Neuronal stem cell (in vitro differentiated cells): ENCODE measurements around the gene TNP2.
A peak's percentile ranks its signal among the peaks of the same experiment; 100 is the strongest.

Experiments
- DNase-seq: peaks from one replicate; pipeline ENCODE4 v3.0.0-alpha.2; 2013; ENCODE audit warnings: low spot score
- H2AFZ ChIP-seq: one replicate; pipeline ENCODE4 v1.6.1; 2013; ENCODE audit warnings: mild to moderate bottlenecking, low read length, inconsistent platforms
- H2AK5ac ChIP-seq: 2 replicates; pipeline ENCODE4 v1.6.1; 2013; ENCODE audit warnings: low read depth, mild to moderate bottlenecking, inconsistent platforms, low read length, moderate library complexity, mixed read lengths
- H2BK120ac ChIP-seq: 2 replicates; pipeline ENCODE4 v1.6.1; 2013; ENCODE audit warnings: low read depth, mild to moderate bottlenecking, inconsistent platforms, low read length, moderate library complexity, mixed read lengths
- H2BK12ac ChIP-seq: one replicate; pipeline ENCODE4 v1.6.1; 2013; ENCODE audit warnings: low read length, inconsistent platforms
- H2BK15ac ChIP-seq: 2 replicates; pipeline ENCODE4 v1.6.1; 2013; ENCODE audit warnings: mild to moderate bottlenecking, low read length, inconsistent platforms, mixed read lengths
- H2BK5ac ChIP-seq: one replicate; pipeline ENCODE4 v1.6.1; 2013; ENCODE audit warnings: inconsistent platforms, mild to moderate bottlenecking, low read length, moderate library complexity
- H3K14ac ChIP-seq: one replicate; pipeline ENCODE4 v1.6.1; 2013; ENCODE audit warnings: low read length, inconsistent platforms
- H3K18ac ChIP-seq: 2 replicates; pipeline ENCODE4 v1.6.1; 2013; ENCODE audit warnings: low read length, inconsistent platforms
- H3K23ac ChIP-seq: 2 replicates; pipeline ENCODE4 v1.6.1; 2013; ENCODE audit warnings: low read depth, mild to moderate bottlenecking, mixed read lengths, low read length, inconsistent platforms; ENCODE audit not compliant: poor library complexity
- H3K27ac ChIP-seq: replicated peaks from 3 replicates; pipeline ENCODE4 v1.5.1; 2013; ENCODE audit warnings: low read length, inconsistent platforms
- H3K27me3 ChIP-seq, 3 experiments: 2 replicates each; pipeline ENCODE4 v1.6.1; 2013; ENCODE audit warnings: low read length in 3 of 3, mild to moderate bottlenecking in 2 of 3, inconsistent platforms in 1 of 3, low read depth in 1 of 3, mixed read lengths in 1 of 3, moderate library complexity in 1 of 3; ENCODE audit not compliant: control insufficient read depth in 3 of 3, insufficient read depth in 3 of 3
- H3K36me3 ChIP-seq, 2 donors: replicated peaks in 1 of 2; 2 replicates each; pipeline ENCODE4 v1.6.1; 2013; ENCODE audit warnings: low read length in 2 of 2; ENCODE audit not compliant: control insufficient read depth in 2 of 2, insufficient read depth in 2 of 2
- H3K4ac ChIP-seq: 2 replicates; pipeline ENCODE4 v1.6.1; 2013; ENCODE audit warnings: inconsistent platforms, mild to moderate bottlenecking, low read length, moderate library complexity
- H3K4me1 ChIP-seq, 2 donors: 1 replicate in 1 of 2; 2 replicates in 1 of 2; pipeline ENCODE4 v1.6.1; 2013; ENCODE audit warnings: low read length in 2 of 2, low read depth in 1 of 2; ENCODE audit not compliant: control insufficient read depth in 2 of 2, insufficient read depth in 1 of 2
- H3K4me2 ChIP-seq: one replicate; pipeline ENCODE4 v1.6.1; 2013; ENCODE audit warnings: mild to moderate bottlenecking, low read length, inconsistent platforms; ENCODE audit not compliant: insufficient read depth, poor library complexity, severe bottlenecking
- H3K4me3 ChIP-seq, 2 donors: 2 replicates each; pipeline ENCODE4 v1.5.1; 2013; ENCODE audit warnings: low read length in 2 of 2, mild to moderate bottlenecking in 2 of 2, inconsistent platforms in 1 of 2, moderate library complexity in 1 of 2
- H3K79me1 ChIP-seq: one replicate; pipeline ENCODE4 v1.6.1; 2013; ENCODE audit warnings: low read depth, mild to moderate bottlenecking, inconsistent platforms, low read length, moderate library complexity
- H3K9ac ChIP-seq: one replicate; pipeline ENCODE4 v1.6.1; 2013; ENCODE audit warnings: mild to moderate bottlenecking, low read depth, low read length, inconsistent platforms; ENCODE audit not compliant: poor library complexity
- H3K9me3 ChIP-seq, 2 donors: replicated peaks in 1 of 2; 2 replicates each; pipeline versions ENCODE3 to v1.6.1; 2013; ENCODE audit warnings: low read length in 2 of 2, mild to moderate bottlenecking in 2 of 2, inconsistent platforms in 1 of 2, low read depth in 1 of 2, mixed read lengths in 1 of 2, moderate library complexity in 1 of 2; ENCODE audit not compliant: control insufficient read depth in 2 of 2, insufficient read depth in 1 of 2
- H4K8ac ChIP-seq: one replicate; pipeline ENCODE4 v1.6.1; 2013; ENCODE audit warnings: low read depth, mild to moderate bottlenecking, inconsistent platforms, low read length, moderate library complexity
- H4K91ac ChIP-seq: one replicate; pipeline ENCODE4 v1.6.1; 2013; ENCODE audit warnings: low read length, low read depth, mild to moderate bottlenecking, inconsistent platforms; ENCODE audit not compliant: poor library complexity
- WGBS, 2 donors: extraction: QIAGEN DNeasy Blood & Tissue Kit; methylation state at CpG; one replicate each; pipeline ENCODE4 v1.1.7; 2013; ENCODE audit warnings: missing lambda C conversion rate in 2 of 2, mixed read lengths in 1 of 2; ENCODE audit not compliant: insufficient read length in 2 of 2, insufficient replicate concordance in 1 of 2; ENCODE audit errors: extremely low coverage in 2 of 2; 5-methylcytosine and 5-hydroxymethylcytosine counted together

Gene TNP2

GRCh38 chr16:11310997-11311561 is 42.0 kb upstream of the TNP2 start:
- Histone ChIP-seq H3K14ac (no peak overlapping the region), H3K4me3 (no peak overlapping the region), H2AK5ac (no peak overlapping the region), H4K8ac (no peak overlapping the region), H3K27me3 (peaks cover 0 to 2% (median 0%) of the 10 kb centered on the region in 3 experiments), H3K4me1 (peaks cover 7 to 29% of the 10 kb centered on the region in 2 donors), H3K18ac (no peak overlapping the region), H2BK12ac (no peak overlapping the region), H3K9ac (no peak overlapping the region), H2BK120ac (no peak overlapping the region), H4K91ac (no peak overlapping the region), H3K23ac (no peak overlapping the region), H2AFZ (no peak overlapping the region), H3K27ac (no peak overlapping the region), H3K36me3 (no peaks in the 10 kb centered on the region), H2BK5ac (no peak overlapping the region), H3K4ac (no peak overlapping the region), H3K4me2 (no peak overlapping the region), H3K79me1 (no peaks in the 10 kb centered on the region), H3K9me3 (no peaks in the 10 kb centered on the region), H2BK15ac (no peak overlapping the region)
- WGBS, 2 donors = no CpG with 5 or more reads among the region's 10 CpGs
- DNase-seq = no peak

GRCh38 chr16:11310634-11310977 is 41.5 kb upstream of the TNP2 start:
- Histone ChIP-seq H2BK15ac (no peak overlapping the region), H3K23ac (no peak overlapping the region), H3K4me1 (peaks cover 5 to 25% of the 10 kb centered on the region in 2 donors), H3K4me3 (no peak overlapping the region), H3K4ac (no peak overlapping the region), H3K36me3 (no peaks in the 10 kb centered on the region), H2AFZ (no peak overlapping the region), H3K18ac (no peak overlapping the region), H3K4me2 (no peak overlapping the region), H3K79me1 (no peaks in the 10 kb centered on the region), H4K8ac (no peak overlapping the region), H3K27ac (no peak overlapping the region), H4K91ac (no peak overlapping the region), H2BK5ac (no peak overlapping the region), H2BK12ac (no peak overlapping the region), H3K9ac (no peak overlapping the region), H3K9me3 (no peaks in the 10 kb centered on the region), H2BK120ac (no peak overlapping the region), H3K27me3 (no peaks in the 10 kb centered on the region), H3K14ac (no peak overlapping the region), H2AK5ac (no peak overlapping the region)
- no peak for DNase-seq
- no CpG with 5 or more reads among the region's 3 CpGs for WGBS, 2 donors

GRCh38 chr16:11309895-11310633 is 40.9 kb upstream of the TNP2 start:
- H4K91ac ChIP-seq = no peak overlapping the region
- no peak overlapping the region for H3K4ac ChIP-seq
- WGBS, 2 donors = no CpG with 5 or more reads among the region's 9 CpGs
- H2AFZ ChIP-seq = no peak overlapping the region
- H2BK5ac ChIP-seq = no peak overlapping the region
- H2BK12ac ChIP-seq = no peak overlapping the region
- H4K8ac ChIP-seq = no peak overlapping the region
- no peak overlapping the region for H2AK5ac ChIP-seq
- H3K9me3 ChIP-seq = no peaks in the 10 kb centered on the region
- no peak overlapping the region for H3K9ac ChIP-seq
- no peak overlapping the region for H3K4me2 ChIP-seq
- no peak overlapping the region for H3K18ac ChIP-seq
- no peak overlapping the region for H3K27ac ChIP-seq
- H3K4me3 ChIP-seq = no peak overlapping the region
- peaks cover 5 to 20% of the 10 kb centered on the region in 2 donors for H3K4me1 ChIP-seq
- no peak for DNase-seq
- H3K79me1 ChIP-seq = no peaks in the 10 kb centered on the region
- H2BK120ac ChIP-seq = no peak overlapping the region
- no peaks in the 10 kb centered on the region for H3K27me3 ChIP-seq
- no peaks in the 10 kb centered on the region for H3K36me3 ChIP-seq
- H3K14ac ChIP-seq = no peak overlapping the region
- no peak overlapping the region for H3K23ac ChIP-seq
- no peak overlapping the region for H2BK15ac ChIP-seq

GRCh38 chr16:11308493-11309283 is 39.6 kb upstream of the TNP2 start:
- H3K14ac ChIP-seq = no peak overlapping the region
- H2AK5ac ChIP-seq = peak overlapping the region; percentile 66
- H3K27ac ChIP-seq = no peak overlapping the region
- H4K8ac ChIP-seq = no peak overlapping the region
- peak overlapping the region; percentile 56 for H2BK15ac ChIP-seq
- H3K18ac ChIP-seq = peak overlapping the region; percentile 90
- H3K36me3 ChIP-seq = no peaks in the 10 kb centered on the region
- WGBS, 2 donors = no CpG with 5 or more reads among the region's 15 CpGs
- H3K9ac ChIP-seq = no peak overlapping the region
- no peak overlapping the region for H2BK5ac ChIP-seq
- peak overlapping the region; percentile 27 for H3K4ac ChIP-seq
- H3K4me2 ChIP-seq = no peak overlapping the region
- H2BK12ac ChIP-seq = peak overlapping the region; percentile 91
- H3K79me1 ChIP-seq = no peaks in the 10 kb centered on the region
- no peaks in the 10 kb centered on the region for H3K27me3 ChIP-seq
- peak overlapping the region; percentile 32 for H2AFZ ChIP-seq
- no peaks in the 10 kb centered on the region for H3K9me3 ChIP-seq
- no peak overlapping the region for H3K23ac ChIP-seq
- peaks cover 5 to 14% of the 10 kb centered on the region in 2 donors for H3K4me1 ChIP-seq
- DNase-seq = no peak
- peak overlapping the region in 1 of 2 donors; percentile 19 for H3K4me3 ChIP-seq
- no peak overlapping the region for H4K91ac ChIP-seq
- H2BK120ac ChIP-seq = no peak overlapping the region
